Measurements from ENCODE around the gene ECT2. TPM values are rescaled to one million over a fixed set of nuclear protein-coding genes. Genes with fewer than 3 reads are reported as not detected.

The ECT2 gene
- total RNA-seq, 1 donor from 2014 or later: 45.1 TPM

GRCh38 chr3:172800156-172800555 is 49.6 kb downstream of the ECT2 start:
- no peaks in the 10 kb centered on the region for H3K27me3 Mint-ChIP-seq
- H3K4me1 Mint-ChIP-seq (ENCODE audit: unreplicated experiment): no peaks in the 10 kb centered on the region
- H3K4me3 Mint-ChIP-seq: no peak overlapping the region
- H3K27ac Mint-ChIP-seq: no peak overlapping the region
- H3K9me3 Mint-ChIP-seq: no peaks in the 10 kb centered on the region
- peaks cover 12% of the 10 kb centered on the region for H3K36me3 Mint-ChIP-seq
- no peak for DNase-seq (ENCODE audit: extremely low spot score, unreplicated experiment)
- no peak for TF ChIP-seq CTCF (conservative IDR thresholded peaks at IDR 0.05)

GRCh38 chr3:172803489-172803888 is 53.0 kb downstream of the ECT2 start:
- H3K4me3 Mint-ChIP-seq: no peak overlapping the region
- DNase-seq (ENCODE audit: extremely low spot score, unreplicated experiment): no peak
- no peaks in the 10 kb centered on the region for H3K4me1 Mint-ChIP-seq (ENCODE audit: unreplicated experiment)
- peaks cover 11% of the 10 kb centered on the region for H3K36me3 Mint-ChIP-seq
- H3K27ac Mint-ChIP-seq: no peak overlapping the region
- TF ChIP-seq CTCF (conservative IDR thresholded peaks at IDR 0.05): no peak
- no peaks in the 10 kb centered on the region for H3K27me3 Mint-ChIP-seq
- H3K9me3 Mint-ChIP-seq: no peaks in the 10 kb centered on the region

- no peak for TF ChIP-seq CTCF (conservative IDR thresholded peaks at IDR 0.05)
- no peak for DNase-seq (ENCODE audit: extremely low spot score, unreplicated experiment)
- Mint-ChIP-seq H3K27ac (no peak overlapping the region), H3K4me3 (no peak overlapping the region), H3K36me3 (peaks cover 11% of the 10 kb centered on the region), H3K9me3 (no peaks in the 10 kb centered on the region), H3K4me1 (ENCODE audit: unreplicated experiment) (no peaks in the 10 kb centered on the region), H3K27me3 (no peaks in the 10 kb centered on the region)
Observed at GRCh38 chr3:172804323-172804722, 53.8 kb downstream of the ECT2 start.

GRCh38 chr3:172808969-172809546 is 58.5 kb downstream of the ECT2 start:
- no peak for DNase-seq (ENCODE audit: extremely low spot score, unreplicated experiment)
- no peaks in the 10 kb centered on the region for H3K9me3 Mint-ChIP-seq
- TF ChIP-seq CTCF (conservative IDR thresholded peaks at IDR 0.05): peak; percentile 77
- H3K4me3 Mint-ChIP-seq: no peak overlapping the region
- no peaks in the 10 kb centered on the region for H3K27me3 Mint-ChIP-seq
- H3K27ac Mint-ChIP-seq: no peak overlapping the region
- peaks cover 7% of the 10 kb centered on the region for H3K36me3 Mint-ChIP-seq
- H3K4me1 Mint-ChIP-seq (ENCODE audit: unreplicated experiment): no peaks in the 10 kb centered on the region

DNA sequence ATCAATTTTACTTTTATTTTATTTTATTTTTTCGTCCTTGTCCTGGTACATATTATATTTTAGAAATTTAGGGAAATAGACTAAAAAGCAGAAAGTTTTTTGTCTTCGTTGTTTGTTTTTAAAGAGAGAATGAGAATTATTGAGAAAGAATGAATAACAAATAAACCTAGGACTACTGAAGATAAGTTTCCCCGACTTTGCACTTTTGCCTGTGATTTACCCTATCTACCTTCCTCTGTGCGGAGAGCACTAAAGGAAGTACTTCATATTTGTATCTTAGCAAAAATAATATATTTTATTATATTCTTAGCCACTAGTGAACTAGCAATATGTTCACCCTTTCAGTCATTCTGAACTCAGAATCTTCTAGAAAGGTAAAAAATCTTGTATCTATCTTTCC is 60.6 kb downstream of the ECT2 start:
- no peaks in the 10 kb centered on the region for H3K27me3 Mint-ChIP-seq
- no peak overlapping the region for H3K4me3 Mint-ChIP-seq
- TF ChIP-seq CTCF (conservative IDR thresholded peaks at IDR 0.05): no peak
- no peaks in the 10 kb centered on the region for H3K4me1 Mint-ChIP-seq (ENCODE audit: unreplicated experiment)
- no peak for DNase-seq (ENCODE audit: extremely low spot score, unreplicated experiment)
- H3K9me3 Mint-ChIP-seq: no peaks in the 10 kb centered on the region
- H3K27ac Mint-ChIP-seq: no peak overlapping the region
- H3K36me3 Mint-ChIP-seq: peaks cover 10% of the 10 kb centered on the region

DNA sequence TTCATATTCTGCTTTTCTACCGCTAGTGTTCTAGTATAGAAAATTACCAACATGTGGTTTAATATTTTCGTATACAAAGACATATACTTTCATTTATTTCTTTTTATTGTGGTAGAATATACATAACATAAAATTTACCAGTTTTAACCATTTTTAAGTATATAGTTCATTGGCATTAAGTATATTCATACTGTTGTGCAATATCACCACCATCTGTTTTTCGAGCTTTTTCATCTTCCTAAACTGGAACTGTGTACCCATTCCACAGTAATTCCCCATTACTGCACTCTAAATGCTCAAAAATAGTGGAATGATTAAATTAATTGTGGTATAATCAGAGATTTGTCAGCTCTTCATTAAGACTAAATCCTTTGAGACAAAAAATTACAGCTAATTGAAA is 62.9 kb downstream of the ECT2 start:
- Mint-ChIP-seq H3K27me3 (no peaks in the 10 kb centered on the region), H3K27ac (no peak overlapping the region), H3K9me3 (no peaks in the 10 kb centered on the region), H3K36me3 (peaks cover 7% of the 10 kb centered on the region), H3K4me1 (ENCODE audit: unreplicated experiment) (no peaks in the 10 kb centered on the region), H3K4me3 (no peak overlapping the region)
- DNase-seq (ENCODE audit: extremely low spot score, unreplicated experiment): no peak
- no peak for TF ChIP-seq CTCF (conservative IDR thresholded peaks at IDR 0.05)
